HG03060 (cell line): ENCODE measurements around the gene CAMK2D.
A peak's percentile ranks its signal among the peaks of the same experiment; 100 is the strongest.

Source experiments
- ATAC-seq: cut with Tn5 transposase; IDR thresholded peaks from one replicate; pipeline ENCODE4 v1.9.1; 2021; ENCODE audit warnings: low read depth, moderate number of reproducible peaks; ENCODE audit not compliant: unreplicated experiment

The CAMK2D gene

DNA sequence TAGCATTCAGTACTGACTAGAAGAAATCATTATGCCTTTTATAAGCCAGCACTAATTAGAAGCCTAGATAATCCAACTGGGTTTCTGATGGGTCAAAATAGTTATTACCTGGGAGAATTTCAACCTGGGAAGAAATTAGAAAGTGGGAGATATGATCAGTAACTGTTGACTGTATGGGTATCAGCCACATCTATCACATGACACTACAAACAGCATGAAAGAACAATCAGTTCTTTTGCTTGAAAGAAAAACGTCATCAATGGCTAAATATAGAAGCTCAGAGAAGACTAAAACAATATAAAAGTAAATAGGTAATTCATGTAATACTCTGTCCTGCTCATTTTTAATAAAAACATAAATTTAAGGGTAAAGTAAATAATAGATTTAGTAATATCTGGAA is 145.1 kb downstream of the CAMK2D start:
- no peak for ATAC-seq

- ATAC-seq, result no peak
These were observed 147.1 kb downstream of the CAMK2D start for GRCh38 chr4:113614414-113614813.

- no peak for ATAC-seq
These were observed 148.0 kb downstream of the CAMK2D start for GRCh38 chr4:113613503-113613902.

DNA sequence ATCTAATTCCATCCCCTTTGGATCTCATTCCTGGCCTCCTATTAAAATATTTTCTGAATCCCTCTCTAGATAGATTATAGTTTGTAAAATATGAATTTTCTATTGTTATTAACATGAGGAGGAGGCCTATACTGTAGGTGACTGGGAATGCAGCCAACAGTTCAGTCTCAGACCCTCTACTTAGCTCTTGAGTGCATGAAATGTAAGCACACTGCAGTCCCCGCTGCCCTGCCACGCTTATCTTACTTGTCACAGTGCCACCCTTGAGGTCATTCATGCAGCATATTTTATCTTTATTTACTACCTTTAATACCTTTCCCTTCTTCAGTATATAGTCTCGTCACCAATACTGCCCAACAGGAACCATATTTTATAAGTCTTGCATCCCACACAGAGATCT is 151.0 kb downstream of the CAMK2D start:
- no peak for ATAC-seq

DNA sequence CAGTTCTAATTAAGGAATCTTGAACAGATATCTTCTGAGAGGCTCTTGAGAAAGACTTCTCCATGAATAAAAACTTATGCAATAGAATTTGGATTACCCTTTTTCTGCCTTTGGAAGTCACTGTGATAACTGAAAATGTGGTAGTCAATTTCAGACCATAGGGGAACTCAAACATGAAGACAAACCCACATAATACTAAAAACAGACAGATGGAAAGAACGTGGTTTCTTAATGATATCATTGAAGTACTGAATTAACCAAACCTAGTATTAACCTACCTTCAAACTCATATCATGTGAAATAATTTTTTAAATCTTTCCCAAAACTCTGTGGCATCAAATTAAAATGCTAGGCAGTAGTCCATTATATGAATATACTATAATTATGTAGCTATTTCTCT is 153.5 kb downstream of the CAMK2D start:
- no peak for ATAC-seq

DNA sequence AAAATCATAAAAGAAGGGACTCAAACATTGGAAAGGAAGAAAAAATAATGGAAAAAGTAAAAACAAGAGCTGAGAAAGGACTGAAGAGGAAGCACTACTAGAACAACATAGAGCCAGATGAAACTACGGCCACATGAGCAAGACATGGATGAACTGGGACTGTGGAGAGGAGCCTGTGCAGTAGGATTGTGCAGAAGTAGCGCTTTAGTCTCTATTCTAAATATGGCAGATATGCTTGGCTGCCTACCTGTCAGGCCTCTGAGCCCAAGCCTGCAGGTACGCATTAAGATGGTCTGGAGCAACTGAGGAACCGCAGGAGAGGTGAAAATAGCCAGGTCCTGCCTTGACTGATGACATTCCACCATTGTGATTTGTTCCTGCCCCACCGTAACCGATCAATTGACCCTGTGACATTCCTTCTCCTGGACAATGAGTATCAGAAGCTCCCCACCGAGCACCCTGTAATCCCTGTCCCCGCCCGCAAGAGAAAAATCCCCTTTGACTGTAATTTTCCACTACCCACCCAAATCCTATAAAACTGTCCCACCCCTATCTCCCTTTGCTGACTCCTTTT is 154.3 kb downstream of the CAMK2D start:
- ATAC-seq, result no peak

DNA sequence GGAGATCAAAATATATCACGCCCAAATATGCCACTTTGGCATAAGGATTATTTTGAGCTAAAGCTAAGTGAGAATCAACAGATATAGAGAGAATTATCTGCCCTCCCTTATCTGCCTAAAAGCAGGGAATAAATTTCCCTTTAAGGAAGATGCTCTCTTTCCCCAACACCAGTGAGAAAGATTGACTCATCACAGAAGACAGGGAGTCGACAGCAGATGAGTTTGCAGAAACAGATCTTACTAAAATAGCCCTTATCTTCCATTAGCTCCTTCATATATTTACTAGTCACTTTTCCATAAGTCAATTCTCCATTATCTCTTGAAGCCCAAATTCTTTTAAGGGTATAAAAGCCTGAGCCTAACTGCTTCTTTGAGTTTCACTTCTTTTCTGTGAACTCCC is 156.6 kb downstream of the CAMK2D start:
- no peak for ATAC-seq

- ATAC-seq, result no peak
These were observed 157.6 kb downstream of the CAMK2D start for GRCh38 chr4:113603911-113604310.

- ATAC-seq, result no peak
These were observed 158.8 kb downstream of the CAMK2D start for GRCh38 chr4:113602646-113603228.

- no peak for ATAC-seq
These were observed 159.9 kb downstream of the CAMK2D start for GRCh38 chr4:113601636-113602035.

GRCh38 chr4:113596396-113596795 is 165.1 kb downstream of the CAMK2D start:
- no peak for ATAC-seq

- ATAC-seq, result no peak
These were observed 167.3 kb downstream of the CAMK2D start for GRCh38 chr4:113594231-113594556.

- peak; percentile 50 for ATAC-seq
These were observed 167.9 kb downstream of the CAMK2D start for GRCh38 chr4:113593400-113594230.

- no peak for ATAC-seq
These were observed 169.6 kb downstream of the CAMK2D start for GRCh38 chr4:113591982-113592381.

DNA sequence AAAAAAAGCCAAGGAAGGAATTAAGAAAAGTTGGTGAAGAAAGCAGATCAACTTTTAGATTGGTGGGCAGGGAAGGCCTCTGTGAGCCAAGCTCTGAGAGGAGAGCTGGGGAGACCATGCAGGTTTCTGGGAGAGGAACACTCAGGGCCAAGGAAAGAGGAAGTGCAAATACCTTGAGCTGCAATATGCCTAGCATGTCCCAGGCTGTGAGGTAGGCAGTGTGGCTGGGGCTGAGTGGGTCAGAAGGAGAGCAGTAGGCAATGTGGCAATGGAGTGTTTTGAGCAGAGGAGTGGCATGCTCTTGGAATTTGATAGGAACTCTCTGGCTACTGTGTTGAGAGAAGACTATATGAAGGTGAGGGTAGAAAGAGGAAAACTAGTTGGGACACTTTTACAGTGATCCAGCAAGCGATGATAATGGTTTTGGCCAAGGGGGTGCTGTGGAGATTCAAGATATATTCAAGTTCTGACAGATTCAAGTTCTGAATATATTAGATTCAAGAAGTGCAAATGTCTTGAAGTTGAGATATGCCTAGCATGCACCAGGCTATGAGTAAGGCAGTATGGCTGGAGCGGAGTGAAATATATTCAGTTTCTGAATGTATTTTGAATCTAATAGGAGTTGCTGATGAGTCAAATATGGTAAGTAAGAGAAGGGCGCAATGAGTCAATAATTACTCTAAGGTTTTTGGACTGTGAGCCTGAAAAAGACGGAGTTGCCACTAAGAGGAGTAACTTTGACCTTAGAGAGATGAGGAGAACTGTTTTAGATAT is 172.5 kb downstream of the CAMK2D start:
- no peak for ATAC-seq

- ATAC-seq, result no peak
These were observed 173.8 kb downstream of the CAMK2D start for GRCh38 chr4:113587640-113588275.

DNA sequence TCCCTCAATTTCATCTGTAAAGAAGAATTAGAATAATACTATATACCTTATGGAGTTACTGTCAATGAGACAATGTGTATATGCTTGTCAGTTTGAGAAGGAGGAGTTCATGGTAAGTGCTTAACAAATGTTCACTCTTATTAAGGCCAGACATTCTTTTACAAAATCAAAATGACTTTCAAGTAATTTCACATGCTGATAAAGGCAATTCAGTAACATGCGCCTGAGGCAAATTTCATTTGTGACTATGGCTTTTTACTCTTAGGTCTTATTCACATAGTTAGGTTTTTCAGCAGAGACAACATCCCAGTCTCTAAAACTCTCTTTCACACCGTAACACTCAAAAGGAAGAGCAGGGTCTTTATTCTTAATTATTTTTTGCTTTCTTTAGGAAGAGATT is 174.4 kb downstream of the CAMK2D start:
- no peak for ATAC-seq

DNA sequence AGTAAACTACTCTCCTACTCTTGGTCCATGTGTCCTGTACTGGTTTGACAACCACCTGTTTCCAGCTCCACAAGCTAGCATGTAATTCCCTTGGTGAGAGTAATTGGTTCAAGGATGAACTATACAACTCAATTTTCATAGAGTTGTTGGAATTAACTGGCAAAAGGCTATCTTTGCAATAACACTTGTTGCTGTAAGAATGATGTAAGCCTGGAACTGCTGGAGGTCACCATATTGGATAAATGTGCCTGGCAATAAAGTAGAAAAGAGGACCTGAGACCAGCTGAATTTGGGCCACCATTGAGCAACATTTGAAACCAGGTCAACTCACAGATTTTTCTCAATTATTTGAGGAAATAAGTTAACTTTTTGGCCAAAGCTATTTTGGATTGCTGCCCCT is 175.5 kb downstream of the CAMK2D start:
- no peak for ATAC-seq

DNA sequence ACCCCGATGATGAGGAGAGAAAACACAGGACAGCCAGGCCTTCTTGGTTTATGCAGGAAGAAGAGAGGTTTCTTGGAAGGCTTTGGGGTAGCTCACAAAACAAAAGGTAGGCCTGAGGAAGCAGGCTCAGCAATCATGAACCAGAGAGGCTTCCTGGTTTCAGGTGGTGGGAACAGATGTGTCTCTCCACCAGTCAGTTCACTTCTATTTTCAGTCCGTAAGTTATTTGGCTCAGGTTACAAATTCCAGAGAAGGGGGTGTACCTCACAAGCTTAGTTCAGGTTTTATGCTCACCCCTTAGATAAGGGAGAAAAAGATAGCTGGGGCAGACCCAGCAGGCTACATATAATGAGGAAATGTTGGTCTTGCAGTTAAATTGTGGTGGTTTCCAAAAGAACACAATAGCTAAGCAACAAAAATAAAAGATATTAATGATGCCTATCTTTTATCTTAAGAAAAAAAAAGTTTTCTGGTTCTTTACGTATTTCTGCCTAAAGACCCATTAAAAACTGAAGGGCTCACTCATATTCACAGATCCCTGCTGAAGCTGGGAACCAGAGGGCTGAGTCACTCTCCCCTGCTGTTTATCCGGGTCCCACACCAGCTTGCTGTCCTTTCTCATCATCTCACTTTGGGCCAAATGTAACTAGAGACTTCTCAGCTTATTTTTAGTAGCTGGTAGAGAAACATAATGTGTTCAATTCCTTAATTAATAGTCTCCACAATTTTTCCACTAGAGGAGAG is 177.0 kb downstream of the CAMK2D start:
- no peak for ATAC-seq

DNA sequence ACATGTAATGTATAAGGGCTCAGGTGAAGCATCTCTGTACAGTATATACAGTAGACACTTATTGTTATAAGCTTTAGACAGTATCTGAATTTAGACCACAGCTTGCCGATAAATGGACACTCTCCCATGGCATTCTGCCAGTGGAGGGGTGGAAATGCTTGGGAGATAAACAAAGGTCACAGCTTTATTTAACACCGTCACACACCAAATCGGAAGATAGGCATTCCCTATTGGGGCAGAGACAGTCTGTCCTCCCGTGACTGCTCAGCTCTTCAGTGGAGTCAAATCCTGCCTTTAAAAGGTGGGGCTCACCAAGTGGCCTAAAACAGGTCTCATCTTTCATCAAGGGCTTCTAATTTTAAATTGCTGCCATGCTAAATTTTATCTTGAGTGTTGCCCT is 178.8 kb downstream of the CAMK2D start:
- ATAC-seq, result no peak
